SH-SY5Y (cell line): Measurements from ENCODE around the gene RBM33.

ENCODE experiments used
- GATA2 ChIP-seq: IDR thresholded peaks from 2 replicates; pipeline ENCODE4 v1.6.1; 2011; ENCODE audit warnings: mild to moderate bottlenecking, low read depth, low read length
- GATA3 ChIP-seq: IDR thresholded peaks from 2 replicates; pipeline ENCODE4 v1.6.1; 2011; ENCODE audit warnings: low read depth, mild to moderate bottlenecking, low read length, moderate library complexity

The RBM33 gene

DNA sequence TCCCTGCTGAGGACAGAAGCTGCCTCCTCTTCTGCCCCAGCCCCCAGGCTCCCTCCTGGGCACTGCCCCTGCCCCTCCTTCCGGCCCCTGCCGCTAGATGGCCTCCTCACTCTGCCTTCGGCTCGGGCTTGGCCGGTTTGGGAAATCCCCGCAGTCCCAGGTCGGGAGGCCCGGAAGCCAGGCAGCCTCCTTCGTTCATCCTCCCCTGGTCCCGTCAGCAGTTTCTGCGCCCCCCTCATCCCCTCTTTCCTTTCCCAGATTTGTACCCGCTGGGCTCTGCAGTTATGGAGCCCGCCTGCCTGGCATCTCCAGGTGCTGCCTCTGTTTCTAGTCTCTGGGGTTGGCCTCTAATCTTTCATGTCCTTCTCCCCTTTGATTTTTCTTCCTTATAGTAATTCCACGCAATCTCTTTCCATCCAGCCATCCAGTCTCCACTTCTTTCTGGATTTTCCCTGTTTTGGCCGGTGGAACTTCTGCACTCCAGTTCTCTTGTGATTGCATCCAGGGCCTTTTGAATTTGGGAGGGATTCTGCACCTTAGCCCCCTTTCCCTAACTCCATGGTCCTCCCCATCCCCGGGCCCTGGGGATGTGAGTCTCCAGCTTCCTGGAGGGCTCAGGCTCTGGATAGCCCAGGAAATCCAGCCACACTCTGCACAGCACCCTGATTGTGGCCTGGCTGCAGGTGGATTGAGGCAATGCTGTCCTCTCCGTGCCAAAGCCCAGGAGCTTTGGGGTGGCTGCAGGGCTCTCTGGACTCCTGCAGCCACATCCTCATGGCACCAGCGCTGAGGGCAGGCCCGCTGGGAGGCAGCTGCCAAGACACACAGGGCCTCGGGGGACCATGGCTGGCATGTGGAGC lies 171.1 kb downstream of the RBM33 start:
- no peak for TF ChIP-seq GATA3
- TF ChIP-seq GATA2 = no peak

DNA sequence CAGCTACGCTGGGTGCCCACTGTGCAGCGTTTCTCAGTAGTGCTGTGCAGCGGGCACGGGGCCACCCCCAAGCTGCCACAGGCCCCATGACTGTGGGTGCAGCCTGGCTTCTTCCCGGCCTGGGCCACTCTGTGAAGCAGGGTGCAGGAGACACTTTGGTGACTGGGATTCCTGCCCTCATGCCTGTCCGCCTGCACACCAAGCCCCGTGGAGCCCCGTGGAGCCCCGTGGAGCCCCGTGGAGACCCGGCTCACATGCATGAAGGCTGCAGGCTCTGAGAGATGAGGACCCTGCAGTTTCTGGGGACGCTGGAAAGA lies 171.7 kb downstream of the RBM33 start:
- no peak for TF ChIP-seq GATA3
- no peak for TF ChIP-seq GATA2

DNA sequence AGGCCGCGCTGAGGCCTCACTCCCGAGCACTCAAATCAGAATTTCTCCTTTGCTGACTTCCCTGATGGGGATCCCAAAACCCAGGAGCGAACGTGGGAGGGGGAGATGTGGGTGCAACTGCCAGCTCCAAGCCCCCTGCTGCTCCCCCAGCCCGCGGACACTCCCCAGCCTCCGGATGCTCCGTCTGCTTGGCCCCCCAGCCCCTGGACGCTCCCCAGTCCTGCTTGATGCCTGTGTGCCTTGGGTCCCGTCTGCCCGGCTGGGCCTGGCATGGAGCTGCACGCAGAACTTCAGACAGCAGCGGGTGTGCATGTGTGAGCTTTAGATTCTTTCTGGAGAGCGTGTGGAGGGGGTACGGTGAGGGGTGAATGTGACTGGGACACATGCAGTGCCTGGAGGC lies 172.5 kb downstream of the RBM33 start:
- TF ChIP-seq GATA3 (no peak), GATA2 (no peak)

DNA sequence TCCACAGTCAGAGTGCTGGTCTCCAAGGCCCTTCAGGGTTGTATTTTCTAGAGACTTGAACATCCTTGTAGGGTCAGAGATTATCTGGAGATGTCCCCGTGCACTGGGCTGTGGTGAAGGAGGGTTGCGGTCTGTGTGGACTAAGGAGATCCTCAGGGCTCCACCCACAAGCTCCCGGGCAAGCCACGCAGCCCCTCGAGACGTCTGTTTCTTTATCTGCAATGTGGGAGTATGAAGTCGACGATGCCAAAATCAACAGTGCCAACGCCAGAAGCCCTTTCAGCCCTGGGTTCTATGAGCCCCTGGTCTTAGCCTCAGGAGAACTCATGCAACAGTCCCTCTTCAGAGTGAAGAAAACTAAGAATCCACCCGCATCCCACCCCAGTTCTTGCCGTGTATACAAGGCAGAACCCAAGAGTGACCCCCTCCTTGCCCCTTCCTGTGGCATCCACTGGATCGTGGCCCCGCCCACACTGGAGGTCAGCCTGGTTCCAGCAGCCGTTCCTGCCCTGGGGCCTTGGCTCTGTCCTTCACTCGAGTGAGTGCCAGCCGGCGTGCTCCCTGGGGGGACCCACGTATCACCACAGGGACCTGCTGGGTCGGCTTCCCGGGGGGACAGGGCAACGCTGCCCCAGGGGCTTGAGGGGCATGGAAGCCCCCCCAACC lies 173.8 kb downstream of the RBM33 start:
- TF ChIP-seq GATA2 (no peak), GATA3 (no peak)

DNA sequence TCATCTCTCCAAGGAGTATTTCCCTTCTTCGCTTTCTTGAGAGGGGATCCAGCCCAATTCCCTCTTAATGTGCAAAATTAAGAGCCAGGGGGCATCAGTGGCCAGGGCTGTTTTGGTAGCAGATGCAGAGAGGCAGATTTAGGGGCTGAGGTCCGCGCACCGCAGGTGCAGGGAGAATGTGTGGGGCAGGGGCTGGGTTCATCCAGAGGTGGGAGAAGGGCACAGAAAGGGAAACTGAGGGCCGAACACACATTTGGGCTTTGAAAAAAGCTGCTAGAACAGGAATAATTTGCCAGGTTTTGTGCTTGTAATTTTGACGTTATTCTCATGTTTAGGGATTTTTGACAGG lies 174.3 kb downstream of the RBM33 start:
- TF ChIP-seq GATA2 (no peak), GATA3 (no peak)

DNA sequence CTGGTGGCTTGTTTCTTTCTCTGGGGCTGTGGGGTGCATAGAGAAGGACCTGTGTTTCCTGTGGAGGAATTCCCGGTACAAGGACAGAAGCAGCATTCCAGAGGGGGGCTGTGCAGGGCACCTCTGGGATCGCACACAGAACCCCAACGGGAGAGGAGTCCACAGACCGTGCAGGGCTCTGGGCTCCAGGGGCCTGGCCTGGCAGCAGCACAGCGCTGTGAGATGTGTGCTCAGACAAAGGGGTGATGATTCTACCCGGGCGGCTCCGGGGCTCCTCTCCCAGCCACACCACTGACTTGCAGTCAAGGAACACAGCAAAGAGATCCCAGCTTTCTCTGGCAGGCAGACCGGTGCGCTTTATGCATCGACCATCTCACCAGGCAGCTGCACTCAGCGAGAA lies 174.7 kb downstream of the RBM33 start:
- TF ChIP-seq GATA2 (no peak), GATA3 (no peak)

DNA sequence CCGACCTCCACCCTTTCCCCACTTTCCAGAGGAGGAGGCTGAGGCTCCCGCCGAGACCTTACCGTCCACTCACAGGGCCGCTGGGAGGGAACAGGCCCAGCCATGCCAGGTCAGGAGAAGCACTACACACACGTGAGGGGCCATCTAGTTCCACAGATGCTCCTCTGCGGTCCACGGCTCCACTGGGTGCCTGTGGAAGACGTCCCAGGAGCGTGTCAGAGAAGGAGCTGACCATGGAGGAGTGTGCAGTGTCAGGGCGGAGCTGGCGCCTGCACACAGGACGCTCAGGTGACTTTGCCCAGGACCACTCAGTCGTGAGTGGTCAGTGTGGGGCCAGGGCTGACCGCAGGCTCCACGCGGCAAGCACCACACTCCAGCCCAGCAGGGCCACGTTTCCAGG lies 175.8 kb downstream of the RBM33 start:
- TF ChIP-seq GATA2 (no peak), GATA3 (no peak)

DNA sequence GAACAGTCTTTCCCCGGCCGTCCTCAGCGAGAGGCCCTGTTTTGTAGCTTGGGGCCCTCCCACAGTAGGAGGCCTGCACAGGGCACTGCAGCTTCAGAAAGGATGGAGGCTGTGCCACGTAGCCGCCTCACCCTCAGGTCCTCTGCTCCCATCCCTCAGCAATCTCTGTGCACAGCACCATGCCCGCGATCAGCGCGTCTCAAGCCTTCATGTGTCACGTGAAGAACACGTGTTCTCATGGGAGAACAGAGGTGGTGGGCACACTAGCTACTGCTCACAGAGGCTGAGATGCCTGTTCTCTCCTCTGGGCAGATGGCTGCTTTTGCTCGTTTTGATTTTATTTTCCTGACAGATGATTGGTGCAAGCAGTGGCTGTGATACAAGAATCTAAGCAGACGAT lies 176.3 kb downstream of the RBM33 start:
- TF ChIP-seq GATA3 (no peak), GATA2 (no peak)

DNA sequence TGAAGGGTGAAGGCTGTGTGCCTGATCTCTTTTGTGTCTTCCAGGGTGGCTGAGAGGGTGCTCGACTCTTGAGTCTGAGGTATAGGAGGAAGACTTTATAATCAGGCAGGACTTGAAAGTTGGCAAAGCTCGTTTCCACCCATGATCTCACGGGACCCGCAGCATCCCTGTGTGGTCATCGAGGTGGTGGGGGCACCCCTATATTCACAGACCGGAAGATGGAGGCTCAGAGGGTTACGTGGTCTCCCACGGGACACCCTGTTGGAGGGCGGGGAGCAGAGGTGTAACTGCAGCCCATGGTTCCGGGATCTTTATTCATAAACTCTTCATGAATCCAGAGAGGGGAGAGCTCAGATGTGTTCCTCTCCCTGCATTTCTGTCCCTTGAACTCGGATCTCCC lies 177.4 kb downstream of the RBM33 start:
- no peak for TF ChIP-seq GATA2

DNA sequence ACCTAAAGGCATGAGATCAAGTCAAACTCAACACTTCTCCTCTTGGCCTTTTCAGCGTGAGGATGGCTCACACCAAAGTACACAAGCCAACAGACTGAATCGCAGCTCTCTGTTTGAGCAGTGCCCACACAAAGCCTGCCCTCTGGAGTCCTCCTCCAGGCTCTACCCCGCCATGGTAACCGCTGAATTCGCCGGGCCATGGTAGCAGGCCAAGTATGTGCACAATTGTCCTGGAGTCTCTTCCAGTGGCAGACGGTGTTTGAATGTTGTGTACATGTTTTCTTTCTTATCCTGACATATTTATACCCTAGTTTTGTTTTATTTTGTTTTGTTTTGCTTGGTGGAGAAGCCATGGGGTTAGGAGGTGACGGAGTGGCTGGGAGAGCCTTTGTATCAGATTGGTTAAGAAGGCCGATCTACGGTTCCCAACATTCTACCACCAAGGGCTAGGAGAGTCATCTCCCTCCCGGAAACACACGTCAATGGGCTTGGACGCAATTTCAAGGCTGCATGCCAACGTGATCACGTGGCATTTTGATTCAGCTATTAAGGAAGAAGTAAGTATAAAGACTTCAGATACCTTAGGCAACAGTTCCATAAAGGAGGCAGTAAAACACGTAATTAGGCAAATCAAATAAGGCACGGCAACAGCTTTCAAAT lies 179.9 kb downstream of the RBM33 start:
- no peak for TF ChIP-seq GATA2
- no peak for TF ChIP-seq GATA3

DNA sequence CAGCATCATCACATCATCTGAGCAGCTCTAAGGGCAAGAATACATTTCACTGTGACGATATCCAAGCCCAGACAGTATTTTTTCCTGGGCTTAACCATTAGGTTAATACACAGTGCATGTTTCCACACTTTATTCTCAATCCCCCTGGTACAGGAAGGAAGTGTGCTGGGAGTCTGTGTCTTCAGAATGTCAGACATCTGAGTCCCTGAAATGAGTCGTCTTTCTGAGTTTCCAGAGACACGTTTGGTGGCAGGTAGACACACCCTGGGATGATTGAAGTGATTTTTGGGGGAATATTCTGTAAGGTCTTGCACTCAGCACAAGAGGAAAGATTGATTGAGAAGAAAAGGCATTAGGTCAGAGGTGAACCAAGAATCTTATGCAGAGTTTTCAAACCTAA lies 180.9 kb downstream of the RBM33 start:
- no peak for TF ChIP-seq GATA2

DNA sequence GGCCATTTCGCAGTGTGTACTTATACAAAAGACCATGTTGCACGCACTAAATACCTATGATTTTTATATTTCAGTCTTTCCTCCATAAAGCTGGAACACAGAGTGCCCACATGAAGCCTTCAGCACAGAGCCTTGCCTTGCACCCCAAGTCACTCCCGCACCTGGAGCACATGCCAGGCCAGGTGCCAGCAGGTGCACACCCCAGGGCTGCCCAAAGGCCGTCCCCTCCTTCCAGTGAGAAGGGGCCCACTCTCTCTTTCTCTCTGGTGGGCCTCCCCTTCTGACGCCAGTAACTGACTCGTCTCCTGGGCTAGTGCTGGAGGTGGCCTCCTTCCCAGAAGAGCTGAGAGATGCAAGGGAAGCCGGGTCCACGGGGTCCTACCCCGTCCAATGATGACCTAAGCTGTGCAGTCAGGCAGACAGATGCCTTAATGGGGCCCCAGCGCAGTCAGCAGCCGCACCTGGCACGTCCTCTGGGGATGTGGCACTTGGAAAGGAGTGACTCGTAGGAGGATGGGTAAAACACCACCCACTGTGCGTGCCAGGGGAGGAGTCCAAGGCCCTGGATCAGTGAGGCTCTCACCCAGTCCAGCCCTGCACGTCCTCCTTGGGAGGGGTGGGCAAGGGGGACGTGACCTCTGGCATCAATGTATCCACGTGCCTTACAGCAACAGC lies 185.5 kb downstream of the RBM33 start:
- TF ChIP-seq GATA2 = no peak
- no peak for TF ChIP-seq GATA3
